Natural killer cell (primary cell): ENCODE results near the gene BRD7. TPM values are rescaled to one million over a fixed set of nuclear protein-coding genes. Genes with fewer than 3 reads are reported as not detected.

Experiments
- ATAC-seq, 3 donors: fragments of 150-1000 bp in 2 of 3; fragments of 200-7000 bp in 1 of 3; cut with Tn5 transposase; 1 replicate in 1 of 3; 2 replicates in 2 of 3; pipeline ENCODE4 v1.10.0; 2021; ENCODE audit warnings: mild to moderate bottlenecking in 2 of 3, moderate library complexity in 2 of 3
- DNase-seq, 2 donors: peaks; one replicate each; pipeline versions ENCODE4 v3.0.0 to v3.0.0-alpha.2; 2013 to 2021; ENCODE audit warnings: mixed read lengths in 1 of 2
- H3K27ac ChIP-seq: one replicate; pipeline ENCODE4 v1.5.1; 2013; ENCODE audit warnings: mild to moderate bottlenecking, low read length
- H3K27me3 ChIP-seq: one replicate; pipeline ENCODE4 v1.6.1; 2013; ENCODE audit warnings: low read length; ENCODE audit not compliant: control insufficient read depth, insufficient read depth
- H3K36me3 ChIP-seq: one replicate; pipeline ENCODE4 v1.6.1; 2013; ENCODE audit warnings: low read length; ENCODE audit not compliant: control insufficient read depth, insufficient read depth
- H3K4me1 ChIP-seq: one replicate; pipeline ENCODE4 v1.6.1; 2013; ENCODE audit warnings: low read length; ENCODE audit not compliant: control insufficient read depth, insufficient read depth
- H3K4me3 ChIP-seq: one replicate; pipeline ENCODE4 v1.5.1; 2013; ENCODE audit warnings: low read length
- H3K9me3 ChIP-seq: one replicate; pipeline ENCODE4 v1.6.1; 2013; ENCODE audit warnings: low read length; ENCODE audit not compliant: control insufficient read depth, insufficient read depth
- H3K27ac Mint-ChIP-seq, 2 donors: one replicate each; pipeline ENCODE4 v1.8.0; 2022; ENCODE audit warnings: mild to moderate bottlenecking in 2 of 2, mixed read lengths in 2 of 2, moderate library complexity in 1 of 2
- H3K27me3 Mint-ChIP-seq, 2 donors: one replicate each; pipeline ENCODE4 v1.8.0; 2022; ENCODE audit warnings: low read depth in 2 of 2, mixed read lengths in 2 of 2
- H3K36me3 Mint-ChIP-seq: one replicate; pipeline ENCODE4 v1.8.0; 2022; ENCODE audit warnings: mixed read lengths
- H3K4me1 Mint-ChIP-seq, 2 donors: one replicate each; pipeline ENCODE4 v1.8.0; 2022; ENCODE audit warnings: mixed read lengths in 2 of 2
- H3K4me3 Mint-ChIP-seq: one replicate; pipeline ENCODE4 v1.8.0; 2022; ENCODE audit warnings: mild to moderate bottlenecking, moderate library complexity, mixed read lengths
- H3K9me3 Mint-ChIP-seq, 2 donors: one replicate each; pipeline ENCODE4 v1.8.0; 2022; ENCODE audit warnings: mixed read lengths in 2 of 2
- CTCF ChIP-seq: fragments of 200-600 bp; IDR thresholded peaks from one replicate; pipeline ENCODE4 v1.8.0; 2022; ENCODE audit warnings: antibody characterized with exemption
- WGBS: methylation state at CpG from one replicate; pipeline ENCODE4 v1.1.7; 2013; ENCODE audit warnings: missing lambda C conversion rate; ENCODE audit not compliant: insufficient coverage; 5-methylcytosine and 5-hydroxymethylcytosine counted together
- intact Hi-C: fragments of 100-400 bp; cut with micrococcal nuclease; formaldehyde crosslinking; loops from one replicate; pipeline ENCODE4 v1.14.2; 2022
- total RNA-seq, 4 donors: library from RNA; stranded (reverse); fragments of 120-200 nt in 1 of 4; gene quantifications; one replicate each; pipeline versions ENCODE4 v1.2.3 to v1.2.4, GENCODE V29; 2013 to 2022

BRD7 gene
- total RNA-seq, 3 donors from 2014 or later (not counting 1 experiment from before 2014, with no cell fraction given), result 89.2 to 118 (median 94.9) TPM

- no peak overlapping the region for H3K27ac ChIP-seq
- DNase-seq, result no peak
- no peak overlapping the region for H3K4me3 ChIP-seq
- no peak for ATAC-seq
- intact Hi-C loops, result no loop called here
- no peaks in the 10 kb centered on the region for H3K36me3 ChIP-seq
- Mint-ChIP-seq H3K4me3 (no peak overlapping the region), H3K27me3 (peaks cover 0 to 6% of the 10 kb centered on the region in 2 donors), H3K4me1 (no peaks in the 10 kb centered on the region), H3K9me3 (no peaks in the 10 kb centered on the region), H3K36me3 (no peaks in the 10 kb centered on the region), H3K27ac (no peak overlapping the region)
- no peaks in the 10 kb centered on the region for H3K27me3 ChIP-seq
- no peaks in the 10 kb centered on the region for H3K9me3 ChIP-seq
- WGBS, result 82% methylated on average over 9 of the region's 9 CpGs
- no peak for TF ChIP-seq CTCF
- H3K4me1 ChIP-seq, result no peaks in the 10 kb centered on the region
These were observed 33.6 kb upstream of the BRD7 start for GRCh38 chr16:50402298-50402895.

GRCh38 chr16:50401355-50401754, 32.6 kb upstream of the BRD7 start:
- no peaks in the 10 kb centered on the region for H3K36me3 Mint-ChIP-seq
- intact Hi-C loops, result no loop called here
- H3K27ac Mint-ChIP-seq, result no peak overlapping the region
- TF ChIP-seq CTCF, result no peak
- peaks cover 0 to 6% of the 10 kb centered on the region in 2 donors for H3K27me3 Mint-ChIP-seq
- Histone ChIP-seq H3K27me3 (no peaks in the 10 kb centered on the region), H3K9me3 (no peaks in the 10 kb centered on the region), H3K27ac (no peak overlapping the region), H3K4me3 (no peak overlapping the region), H3K36me3 (no peaks in the 10 kb centered on the region), H3K4me1 (no peaks in the 10 kb centered on the region)
- no peak for ATAC-seq
- H3K4me3 Mint-ChIP-seq, result no peak overlapping the region
- WGBS, result 94% methylated on average over 5 of the region's 5 CpGs
- H3K9me3 Mint-ChIP-seq, result no peaks in the 10 kb centered on the region
- peaks cover 0 to under 1% of the 10 kb centered on the region in 2 donors for H3K4me1 Mint-ChIP-seq
- no peak for DNase-seq

GRCh38 chr16:50400967-50401348, 32.2 kb upstream of the BRD7 start:
- WGBS, result 99% methylated on average over 6 of the region's 6 CpGs
- Mint-ChIP-seq H3K27me3 (peaks cover 0 to 6% of the 10 kb centered on the region in 2 donors), H3K4me1 (peaks cover 2 to 4% of the 10 kb centered on the region in 2 donors)

More at GRCh38 chr16:50400967-50401348, 32.2 kb upstream of the BRD7 start:
- Mint-ChIP-seq H3K4me3 (no peak overlapping the region), H3K9me3 (no peaks in the 10 kb centered on the region), H3K27ac (no peak overlapping the region), H3K36me3 (no peaks in the 10 kb centered on the region)
- no peak overlapping the region for H3K4me3 ChIP-seq
- intact Hi-C loops, result no loop called here
- no peaks in the 10 kb centered on the region for H3K9me3 ChIP-seq
- H3K27me3 ChIP-seq, result no peaks in the 10 kb centered on the region
- TF ChIP-seq CTCF, result no peak
- no peak for ATAC-seq
- DNase-seq, result no peak
- H3K36me3 ChIP-seq, result no peaks in the 10 kb centered on the region
- H3K27ac ChIP-seq, result no peak overlapping the region
- no peaks in the 10 kb centered on the region for H3K4me1 ChIP-seq
